Tibial artery (tissue), 4 donors: ENCODE results near the gene DCP2.

Source experiments
- DNase-seq, 2 donors: peaks; one replicate each; pipeline ENCODE4 v3.0.0-alpha.2; 2019
- H3K27ac ChIP-seq, 2 donors: fragments of 200-600 bp; sonication (generic) in 1 of 2; 1 replicate in 1 of 2; 2 replicates in 1 of 2; pipeline ENCODE4 v1.5.1; 2018 to 2019; ENCODE audit warnings: mild to moderate bottlenecking in 1 of 2
- H3K27me3 ChIP-seq, 2 donors: fragments of 200-600 bp; sonication (generic) in 1 of 2; one replicate each; pipeline versions ENCODE4 v1.5.1 to v1.6.0; 2016 to 2019
- H3K36me3 ChIP-seq, 3 donors: fragments of 200-600 bp; sonication (generic) in 2 of 3; one replicate each; pipeline ENCODE4 v1.5.1; 2016 to 2019; ENCODE audit warnings: mild to moderate bottlenecking in 2 of 3
- H3K4me1 ChIP-seq, 4 donors: fragments of 200-600 bp; sonication (generic) in 2 of 4; 1 replicate in 3 of 4; 2 replicates in 1 of 4; pipeline ENCODE4 v1.5.1; 2016 to 2019
- H3K4me3 ChIP-seq, 2 donors: fragments of 200-600 bp; sonication (generic) in 1 of 2; 1 replicate in 1 of 2; 2 replicates in 1 of 2; pipeline ENCODE4 v1.5.1; 2018 to 2019; ENCODE audit warnings: mild to moderate bottlenecking in 2 of 2
- H3K9me3 ChIP-seq, 3 donors: fragments of 200-600 bp; sonication (generic) in 1 of 3; one replicate each; pipeline ENCODE4 v1.5.1; 2016 to 2019
- intact Hi-C: fragments of 100-400 bp; cut with DNase I; formaldehyde crosslinking; loops from one replicate; pipeline ENCODE4 v1.15.0; 2023; ENCODE audit warnings: low total_unique reads
- TF ChIP-seq, protein P1 (sequence below), 2 experiments: fragments of 200-600 bp in 1 of 2; fragments of 450-650 bp in 1 of 2; IDR thresholded peaks; one replicate each; pipeline ENCODE4 v1.5.1; 2017 to 2019; ENCODE audit warnings: antibody characterized with exemption in 2 of 2, mild to moderate bottlenecking in 1 of 2, moderate library complexity in 1 of 2

Gene DCP2

DNA sequence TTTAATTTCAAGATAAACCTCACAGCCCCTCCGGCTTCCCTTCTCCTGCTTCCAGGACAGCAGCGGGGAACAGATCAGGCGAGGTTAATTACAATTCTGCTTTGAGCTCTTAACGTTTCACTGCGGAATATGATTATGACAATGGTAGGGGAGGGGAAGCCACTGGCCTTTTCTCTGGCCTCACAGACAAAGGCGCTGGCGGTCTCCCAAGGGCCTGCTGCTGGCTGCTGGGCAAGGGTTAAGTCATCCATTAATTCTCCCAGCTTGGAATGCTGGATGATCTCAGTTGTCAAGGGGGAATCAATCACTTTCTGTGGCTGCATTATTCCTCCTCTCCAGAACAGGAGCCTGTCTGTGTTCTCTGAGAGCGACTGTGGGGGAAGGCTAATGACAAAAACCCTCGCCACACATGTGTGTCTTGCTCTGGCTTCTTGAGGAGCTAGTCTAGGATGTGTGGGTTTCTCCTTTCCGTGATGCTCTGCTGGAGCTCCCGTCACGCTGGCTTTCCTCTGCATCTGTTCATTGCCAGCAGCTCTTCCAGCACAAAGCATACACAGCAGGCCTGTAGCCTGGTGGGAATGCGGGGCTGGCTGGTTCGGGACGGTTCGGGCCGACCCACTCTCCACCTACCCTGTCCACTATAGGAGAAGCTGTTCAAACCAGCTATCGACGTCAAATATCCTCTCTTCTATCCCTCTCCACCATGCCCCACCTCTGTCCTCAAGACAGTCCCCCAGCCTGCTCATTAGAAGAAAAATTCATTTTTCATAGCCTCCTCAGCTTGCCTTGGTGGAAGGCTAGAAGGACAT, 82.8 kb downstream of the DCP2 start:
- TF ChIP-seq, protein P1, sequence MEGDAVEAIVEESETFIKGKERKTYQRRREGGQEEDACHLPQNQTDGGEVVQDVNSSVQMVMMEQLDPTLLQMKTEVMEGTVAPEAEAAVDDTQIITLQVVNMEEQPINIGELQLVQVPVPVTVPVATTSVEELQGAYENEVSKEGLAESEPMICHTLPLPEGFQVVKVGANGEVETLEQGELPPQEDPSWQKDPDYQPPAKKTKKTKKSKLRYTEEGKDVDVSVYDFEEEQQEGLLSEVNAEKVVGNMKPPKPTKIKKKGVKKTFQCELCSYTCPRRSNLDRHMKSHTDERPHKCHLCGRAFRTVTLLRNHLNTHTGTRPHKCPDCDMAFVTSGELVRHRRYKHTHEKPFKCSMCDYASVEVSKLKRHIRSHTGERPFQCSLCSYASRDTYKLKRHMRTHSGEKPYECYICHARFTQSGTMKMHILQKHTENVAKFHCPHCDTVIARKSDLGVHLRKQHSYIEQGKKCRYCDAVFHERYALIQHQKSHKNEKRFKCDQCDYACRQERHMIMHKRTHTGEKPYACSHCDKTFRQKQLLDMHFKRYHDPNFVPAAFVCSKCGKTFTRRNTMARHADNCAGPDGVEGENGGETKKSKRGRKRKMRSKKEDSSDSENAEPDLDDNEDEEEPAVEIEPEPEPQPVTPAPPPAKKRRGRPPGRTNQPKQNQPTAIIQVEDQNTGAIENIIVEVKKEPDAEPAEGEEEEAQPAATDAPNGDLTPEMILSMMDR (IDR thresholded peaks at IDR 0.05), result no peak
- no peak overlapping the region for H3K27ac ChIP-seq
- H3K36me3 ChIP-seq, result peaks cover 0 to 20% (median 12%) of the 10 kb centered on the region in 3 donors
- DNase-seq, result no peak
- no peaks in the 10 kb centered on the region for H3K9me3 ChIP-seq
- no peaks in the 10 kb centered on the region for H3K27me3 ChIP-seq
- H3K4me1 ChIP-seq, result peaks cover 0 to 9% (median 0%) of the 10 kb centered on the region in 4 donors
- intact Hi-C loops, result no loop called here
- no peak overlapping the region for H3K4me3 ChIP-seq

DNA sequence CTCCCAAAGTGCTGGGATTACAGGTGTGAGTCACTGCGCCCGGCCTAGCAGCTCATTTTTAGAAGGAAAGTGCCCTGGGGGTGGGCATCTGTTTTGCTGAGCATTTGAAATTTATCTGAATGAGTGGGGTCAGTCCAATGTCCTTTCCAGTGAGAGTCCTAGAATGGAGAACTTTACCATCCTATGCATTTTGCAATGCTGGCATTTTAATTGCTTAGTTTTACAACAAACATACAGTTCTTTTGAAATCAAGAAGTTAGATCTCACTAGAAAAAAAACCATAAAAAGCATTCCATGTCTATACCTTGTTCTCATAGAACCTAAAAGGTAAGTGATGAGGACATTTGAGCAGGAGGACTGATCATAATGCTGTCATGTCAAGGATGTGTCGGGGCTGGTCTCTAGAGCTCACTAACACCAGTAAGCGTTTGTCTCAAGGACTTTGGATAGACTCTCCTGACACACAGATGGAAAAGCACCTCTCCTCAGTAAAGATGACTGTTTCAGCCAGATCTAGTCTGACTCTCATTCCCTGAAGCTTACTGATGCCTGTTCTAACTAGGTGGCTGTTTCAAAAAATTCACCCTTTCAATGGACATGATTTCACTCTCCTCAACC, 83.9 kb downstream of the DCP2 start:
- no peak for DNase-seq
- intact Hi-C loops, result no loop called here
- Histone ChIP-seq H3K27ac (no peak overlapping the region), H3K36me3 (peaks cover 0 to 27% (median 15%) of the 10 kb centered on the region in 3 donors), H3K4me1 (peaks cover 0 to 9% (median 0%) of the 10 kb centered on the region in 4 donors), H3K4me3 (no peak overlapping the region), H3K27me3 (no peaks in the 10 kb centered on the region), H3K9me3 (no peaks in the 10 kb centered on the region)
- TF ChIP-seq, protein P1 (IDR thresholded peaks at IDR 0.05), result no peak

DNA sequence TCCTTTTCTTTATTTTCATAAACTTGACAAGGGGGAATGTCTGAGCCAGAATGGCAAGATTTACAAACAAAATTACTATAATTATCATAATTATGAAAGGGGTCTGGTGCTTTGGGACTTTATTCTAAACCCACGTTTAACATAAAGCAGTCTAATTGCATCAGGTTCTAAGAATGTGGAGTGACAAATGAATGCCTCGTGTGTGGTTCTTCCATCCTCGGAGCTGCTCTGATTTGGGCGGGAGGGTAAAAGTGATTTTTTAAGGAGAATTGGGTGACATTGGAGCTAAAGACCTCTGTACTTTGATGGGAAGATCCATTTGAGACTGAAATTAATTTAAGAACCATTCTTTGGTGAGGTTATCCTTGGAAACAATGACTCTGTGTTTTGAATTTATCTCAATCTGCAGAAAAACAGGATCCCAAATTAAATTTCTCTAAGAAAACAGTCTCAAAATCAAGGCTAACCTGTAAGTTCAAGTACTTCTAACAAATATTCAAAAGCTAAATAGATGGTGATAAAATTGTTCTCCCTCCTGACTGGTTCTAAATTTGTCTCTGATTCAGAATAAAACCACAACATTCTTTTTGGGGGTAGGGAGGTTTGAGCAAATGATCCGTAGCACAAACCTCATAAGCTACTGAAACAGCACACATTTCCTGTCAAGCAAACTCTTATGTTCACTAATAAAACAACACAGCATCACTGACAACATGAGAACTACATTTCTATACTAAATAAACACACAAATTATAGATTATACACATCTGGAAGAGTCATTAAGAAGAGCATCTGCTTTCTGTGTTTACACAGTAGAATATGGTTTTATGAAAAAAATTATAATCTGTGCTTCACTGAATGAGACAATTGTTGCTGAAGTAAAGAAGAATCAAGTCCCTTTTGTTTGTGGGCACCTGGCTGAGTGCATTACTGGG, 85.5 kb downstream of the DCP2 start:
- H3K27me3 ChIP-seq, result no peaks in the 10 kb centered on the region
- no peak overlapping the region for H3K27ac ChIP-seq
- intact Hi-C loops, result no loop called here
- H3K4me1 ChIP-seq, result peaks cover 0 to 9% (median 0%) of the 10 kb centered on the region in 4 donors
- TF ChIP-seq, protein P1 (IDR thresholded peaks at IDR 0.05), result no peak
- no peak overlapping the region for H3K4me3 ChIP-seq
- no peak for DNase-seq
- H3K9me3 ChIP-seq, result no peaks in the 10 kb centered on the region
- H3K36me3 ChIP-seq, result peaks cover 0 to 27% (median 15%) of the 10 kb centered on the region in 3 donors

DNA sequence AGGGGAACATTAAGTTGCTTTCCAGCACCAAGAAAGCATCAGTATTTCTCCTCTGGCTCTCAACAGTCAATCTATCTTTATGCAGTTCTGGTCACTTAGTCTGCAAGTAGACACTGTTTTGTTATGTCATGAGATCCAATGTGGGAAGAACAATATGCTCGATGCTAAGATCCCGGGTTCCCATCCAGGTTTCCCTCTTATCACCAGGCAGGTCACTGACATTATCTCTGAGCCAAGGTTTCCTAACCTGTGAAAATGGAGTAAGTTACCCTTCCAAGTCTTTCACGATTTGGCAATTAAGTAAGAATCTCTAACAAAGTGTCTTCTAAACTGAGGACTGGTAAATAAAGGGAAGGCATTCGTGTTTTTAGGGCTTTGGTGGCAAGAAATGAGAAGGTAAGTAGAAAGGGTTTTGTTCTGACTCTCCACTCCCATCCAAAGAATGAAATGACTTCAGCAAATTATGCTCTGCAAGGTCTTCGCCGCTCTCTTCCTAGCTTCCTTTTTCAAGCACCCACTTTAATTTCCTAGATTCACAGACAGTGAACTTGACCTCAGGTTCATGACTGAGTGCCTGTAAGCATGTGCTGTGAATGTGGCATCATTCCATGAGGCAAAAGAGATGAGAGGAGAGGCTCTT, 86.4 kb downstream of the DCP2 start:
- no peak for DNase-seq
- no peaks in the 10 kb centered on the region for H3K9me3 ChIP-seq
- H3K36me3 ChIP-seq, result peaks cover 0 to 33% (median 15%) of the 10 kb centered on the region in 3 donors
- peaks cover 0 to 9% (median 0%) of the 10 kb centered on the region in 4 donors for H3K4me1 ChIP-seq
- no peak overlapping the region for H3K4me3 ChIP-seq
- H3K27ac ChIP-seq, result no peak overlapping the region
- TF ChIP-seq, protein P1 (IDR thresholded peaks at IDR 0.05), result no peak
- no peaks in the 10 kb centered on the region for H3K27me3 ChIP-seq
- intact Hi-C loops, result no loop called here

DNA sequence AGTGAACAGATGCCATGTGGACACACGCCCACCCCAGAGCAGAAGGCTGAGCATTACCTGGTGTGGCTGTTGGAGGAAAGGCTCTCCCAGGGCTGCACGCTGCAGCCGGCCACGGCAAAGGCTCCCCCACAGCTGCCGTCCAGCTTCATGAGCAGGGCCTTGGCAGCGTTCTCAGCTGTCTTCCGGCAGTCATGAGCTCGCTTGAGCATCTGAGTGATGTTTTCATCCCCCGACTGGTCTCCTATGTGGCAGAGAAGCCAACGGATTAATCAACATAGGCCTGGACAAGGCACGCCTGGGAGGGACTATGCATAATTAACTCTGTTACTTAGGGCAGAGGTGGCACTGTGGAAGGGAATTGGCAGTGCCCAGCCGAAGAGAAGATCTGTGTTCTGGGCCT, 87.3 kb downstream of the DCP2 start:
- Histone ChIP-seq H3K4me3 (no peak overlapping the region), H3K36me3 (peaks cover 0 to 38% (median 15%) of the 10 kb centered on the region in 3 donors), H3K9me3 (no peaks in the 10 kb centered on the region), H3K27me3 (no peaks in the 10 kb centered on the region), H3K27ac (no peak overlapping the region), H3K4me1 (peaks cover 0 to 9% (median 0%) of the 10 kb centered on the region in 4 donors)
- TF ChIP-seq, protein P1 (IDR thresholded peaks at IDR 0.05), result no peak
- no peak for DNase-seq
- intact Hi-C loops, result no loop called here
